ENCODE data around the gene CCDC97. TPM values are rescaled to one million over a fixed set of nuclear protein-coding genes. Genes with fewer than 3 reads are reported as not detected.

The CCDC97 gene
- total RNA-seq, 4 donors from 2014 or later, result 12.9 to 21.3 (median 15.0) TPM

DNA sequence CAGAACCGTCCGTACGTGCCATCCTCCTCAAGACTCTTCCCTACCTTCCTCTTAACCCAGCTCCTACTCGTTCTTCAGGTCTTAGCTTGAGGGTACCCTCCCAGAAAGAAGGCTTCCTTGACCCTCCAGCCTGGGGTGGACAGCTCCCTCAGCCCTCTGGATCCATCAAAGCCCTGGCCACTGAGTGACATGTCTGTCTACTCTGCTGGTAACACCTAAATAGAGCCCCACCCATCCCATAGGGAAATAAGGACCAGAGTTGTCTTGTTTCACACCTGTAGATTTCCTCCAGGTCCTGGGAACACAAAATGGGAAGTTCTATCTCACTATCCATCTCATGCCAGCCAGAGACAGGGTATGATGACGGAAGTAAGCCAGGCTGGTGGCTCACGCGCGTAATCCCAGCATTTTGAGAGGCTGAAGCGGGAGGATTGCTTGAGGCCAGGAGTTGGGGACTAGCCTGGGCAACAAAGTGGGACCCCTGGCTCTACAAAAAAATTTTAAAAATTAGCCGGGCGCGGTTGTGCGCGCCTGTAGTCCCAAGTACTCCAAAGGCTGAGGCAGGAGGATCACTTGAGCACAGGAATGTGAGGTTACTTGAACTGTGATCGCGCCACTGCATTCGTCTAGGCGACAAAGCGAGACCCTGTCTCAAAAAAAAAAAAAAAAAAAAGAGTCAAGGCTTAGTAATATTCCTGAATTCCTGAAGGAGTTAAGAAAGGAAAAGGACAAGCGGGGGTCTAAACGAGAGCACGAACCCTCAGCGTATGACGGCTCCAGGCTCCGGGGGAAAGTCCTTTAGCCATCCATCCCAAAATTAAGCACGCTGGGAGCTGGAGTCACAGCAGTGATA, 566 bp upstream of the CCDC97 start:
- Histone ChIP-seq H3K9me3 (no peaks in the 10 kb centered on the region), H3K27me3 (no peaks in the 10 kb centered on the region), H3K27ac (peak overlapping the region; percentile 93 to 99 (median 96)), H3K4me1 (peaks cover 0 to 50% (median 27%) of the 10 kb centered on the region in 4 donors), H3K36me3 (peaks cover 6 to 50% (median 23%) of the 10 kb centered on the region in 3 donors), H3K4me3 (peak overlapping the region; percentile 61 to 86 (median 74))
- TF ChIP-seq POLR2A (IDR thresholded peaks at IDR 0.05), result no peak
- TF ChIP-seq, protein P1, sequence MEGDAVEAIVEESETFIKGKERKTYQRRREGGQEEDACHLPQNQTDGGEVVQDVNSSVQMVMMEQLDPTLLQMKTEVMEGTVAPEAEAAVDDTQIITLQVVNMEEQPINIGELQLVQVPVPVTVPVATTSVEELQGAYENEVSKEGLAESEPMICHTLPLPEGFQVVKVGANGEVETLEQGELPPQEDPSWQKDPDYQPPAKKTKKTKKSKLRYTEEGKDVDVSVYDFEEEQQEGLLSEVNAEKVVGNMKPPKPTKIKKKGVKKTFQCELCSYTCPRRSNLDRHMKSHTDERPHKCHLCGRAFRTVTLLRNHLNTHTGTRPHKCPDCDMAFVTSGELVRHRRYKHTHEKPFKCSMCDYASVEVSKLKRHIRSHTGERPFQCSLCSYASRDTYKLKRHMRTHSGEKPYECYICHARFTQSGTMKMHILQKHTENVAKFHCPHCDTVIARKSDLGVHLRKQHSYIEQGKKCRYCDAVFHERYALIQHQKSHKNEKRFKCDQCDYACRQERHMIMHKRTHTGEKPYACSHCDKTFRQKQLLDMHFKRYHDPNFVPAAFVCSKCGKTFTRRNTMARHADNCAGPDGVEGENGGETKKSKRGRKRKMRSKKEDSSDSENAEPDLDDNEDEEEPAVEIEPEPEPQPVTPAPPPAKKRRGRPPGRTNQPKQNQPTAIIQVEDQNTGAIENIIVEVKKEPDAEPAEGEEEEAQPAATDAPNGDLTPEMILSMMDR (IDR thresholded peaks at IDR 0.05), result no peak
- TF ChIP-seq EP300 (IDR thresholded peaks at IDR 0.05), result no peak
- WGBS, 2 donors, result 19% methylated on average over 26 of the region's 26 CpGs
- DNase-seq (ENCODE audit: low spot score in 2 of 2), result no peak

GRCh38 chr19:41311072-41311471, 1.1 kb downstream of the CCDC97 start:
- H3K4me1 ChIP-seq, result peaks cover 0 to 47% (median 27%) of the 10 kb centered on the region in 4 donors
- peak overlapping the region in 3 of 4 donors; percentile 93 to 99 (median 96) for H3K27ac ChIP-seq
- H3K36me3 ChIP-seq, result peaks cover 0 to 42% (median 10%) of the 10 kb centered on the region in 3 donors
- DNase-seq (ENCODE audit: low spot score in 2 of 2), result no peak
- TF ChIP-seq POLR2A (IDR thresholded peaks at IDR 0.05), result no peak
- TF ChIP-seq, protein P1 (IDR thresholded peaks at IDR 0.05), result no peak
- no peak for TF ChIP-seq EP300 (IDR thresholded peaks at IDR 0.05)
- H3K27me3 ChIP-seq, result no peaks in the 10 kb centered on the region
- H3K4me3 ChIP-seq, result peak overlapping the region; percentile 61 to 86 (median 74)
- 55 to 62% methylated on average over 5 of the region's 5 CpGs for WGBS, 2 donors
- no peaks in the 10 kb centered on the region for H3K9me3 ChIP-seq

GRCh38 chr19:41311613-41312012, 1.6 kb downstream of the CCDC97 start:
- TF ChIP-seq EP300 (IDR thresholded peaks at IDR 0.05) (no peak), POLR2A (IDR thresholded peaks at IDR 0.05) (no peak)
- TF ChIP-seq, protein P1 (IDR thresholded peaks at IDR 0.05), result no peak
- no peak for DNase-seq (ENCODE audit: low spot score in 2 of 2)
- no peaks in the 10 kb centered on the region for H3K27me3 ChIP-seq
- H3K36me3 ChIP-seq, result peaks cover 0 to 42% (median 9%) of the 10 kb centered on the region in 3 donors
- H3K4me3 ChIP-seq, result no peak overlapping the region
- H3K9me3 ChIP-seq, result no peaks in the 10 kb centered on the region
- WGBS, 2 donors, result 87 to 90% methylated on average over 8 of the region's 8 CpGs
- H3K27ac ChIP-seq, result no peak overlapping the region
- H3K4me1 ChIP-seq, result peaks cover 0 to 47% (median 27%) of the 10 kb centered on the region in 4 donors

- TF ChIP-seq, protein P1 (IDR thresholded peaks at IDR 0.05), result no peak
- no peak for TF ChIP-seq POLR2A (IDR thresholded peaks at IDR 0.05)
- TF ChIP-seq EP300 (IDR thresholded peaks at IDR 0.05), result no peak
- Histone ChIP-seq H3K4me1 (peaks cover 0 to 20% (median 6%) of the 10 kb centered on the region in 4 donors), H3K27me3 (no peaks in the 10 kb centered on the region), H3K4me3 (no peak overlapping the region), H3K27ac (no peak overlapping the region), H3K9me3 (no peaks in the 10 kb centered on the region), H3K36me3 (peaks cover 0 to 85% (median 31%) of the 10 kb centered on the region in 3 donors)
- 92 to 98% methylated on average over 23 to 24 of the region's 24 CpGs for WGBS, 2 donors
- no peak for DNase-seq (ENCODE audit: low spot score in 2 of 2)
Measured at GRCh38 chr19:41316306-41316920, 6.4 kb downstream of the CCDC97 start.

Data from tibial nerve (tissue), 4 donors.